Measurements from ENCODE around the gene AK1. TPM values are rescaled to one million over a fixed set of nuclear protein-coding genes. Genes with fewer than 3 reads are reported as not detected.
A peak's percentile ranks its signal among the peaks of the same experiment; 100 is the strongest.

The AK1 gene
- total and polyA plus RNA-seq, 2 of the 8 experiments (the other 6 are each of a cell fraction or from before 2014, with no cell fraction given), result 37.9 to 39.2 TPM

DNA sequence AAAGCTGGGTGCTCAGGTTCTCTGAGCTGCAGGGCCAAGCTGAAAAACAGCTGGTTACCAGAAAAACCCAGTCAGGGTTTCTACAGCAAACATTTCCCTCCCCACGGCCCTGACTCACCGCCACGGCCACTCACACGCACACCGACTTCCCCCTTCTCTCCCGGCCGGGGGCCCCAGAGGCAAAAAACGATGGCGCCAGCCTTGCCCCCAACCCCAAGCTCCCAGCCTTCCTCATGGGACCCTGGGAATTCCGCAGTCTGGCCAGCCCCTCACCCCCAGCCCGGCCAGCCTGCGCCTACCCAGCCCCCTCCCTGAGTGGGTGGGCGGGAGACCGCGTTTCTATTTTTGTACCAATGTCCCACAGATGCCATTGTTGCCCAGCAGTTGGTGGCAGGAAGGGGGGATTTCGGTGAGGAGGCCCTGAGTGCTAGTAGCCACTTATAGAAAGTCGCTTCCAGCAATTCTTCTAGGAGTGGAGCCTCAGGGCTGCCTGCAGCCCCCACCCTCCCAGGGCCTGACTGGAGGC, 41.4 kb downstream of the AK1 start:
- ChIA-PET CTCF (ENCODE audit: partially characterized antibody) (interaction anchor here (0.6 to 7.9 kb wide), 9 partner anchors 9 to 86 kb away, joined by 3 to 51 read pairs (median 4); no protein-coding TSS in a partner anchor), POLR2A (ENCODE audit: partially characterized antibody) (interaction anchor here (0.9 to 1.0 kb wide), 3 partner anchors 9 to 11 kb away, joined by 3 read pairs; no protein-coding TSS in a partner anchor)
- Histone ChIP-seq H2BK15ac (ENCODE audit: low read length) (no peak overlapping the region), H3K4ac (replicated peaks; ENCODE audit: insufficient read length, low read depth, low read length) (no peak overlapping the region), H4K91ac (replicated peaks; ENCODE audit: insufficient read length, low read length) (no peak overlapping the region), H2BK20ac (ENCODE audit: low read length) (no peak overlapping the region), H3K27ac (ENCODE audit: low read depth, low read length) (no peak overlapping the region), H3K56ac (replicated peaks; ENCODE audit: insufficient read length, low read depth, low read length) (no peak overlapping the region), H3K23ac (ENCODE audit: insufficient read length) (no peak overlapping the region), H2BK5ac (ENCODE audit: low read depth, low read length) (no peak overlapping the region; the same call in 1 of the 2 replicates), H3K79me1 (ENCODE audit: low read depth, low read length) (no peaks in the 10 kb centered on the region), H3K79me2 (ENCODE audit: control insufficient read depth in 1 of 2, insufficient read depth in 2 of 2, low read length in 2 of 2) (no peaks in the 10 kb centered on the region), H3K9me3 (ENCODE audit: insufficient read depth in 2 of 2, low read depth in 1 of 2, low read length in 1 of 2) (no peaks in the 10 kb centered on the region), H4K8ac (ENCODE audit: extremely low read depth, insufficient read depth, low read length) (peak overlapping the region; percentile 11), H3K27me3 (replicated peaks in 1 of 4; ENCODE audit: control insufficient read depth in 3 of 4, extremely low read depth in 1 of 4, insufficient read depth in 3 of 4, low read length in 3 of 4) (no peaks in the 10 kb centered on the region), H2AK5ac (ENCODE audit: low read depth, low read length) (no peak overlapping the region), H3K4me2 (ENCODE audit: insufficient read depth in 1 of 2, low read depth in 2 of 2, low read length in 2 of 2) (no peak overlapping the region), H3K9ac (replicated peaks in 1 of 4; ENCODE audit: extremely low read depth in 1 of 4, low read depth in 3 of 4, low read length in 3 of 4) (no peak overlapping the region), H4K20me1 (replicated peaks in 1 of 2; ENCODE audit: control insufficient read depth in 1 of 2, insufficient read depth in 2 of 2, low read length in 2 of 2) (no peaks in the 10 kb centered on the region), H2BK120ac (replicated peaks; ENCODE audit: low read depth, low read length) (no peak overlapping the region), H3K4me3 (ENCODE audit: extremely low read depth in 1 of 4, insufficient read depth in 2 of 4, low read depth in 3 of 4, low read length in 4 of 4) (no peak overlapping the region), H3K4me1 (replicated peaks in 1 of 4; ENCODE audit: control insufficient read depth in 3 of 4, insufficient read depth in 4 of 4, low read length in 3 of 4) (peaks cover 0 to 4% (median 0%) of the 10 kb centered on the region in 4 experiments; a peak in 2 of 7 replicates), H3K23me2 (ENCODE audit: low read depth, low read length) (no peaks in the 10 kb centered on the region), H4K5ac (ENCODE audit: insufficient read length, low read depth, low read length) (no peak overlapping the region), H2BK12ac (ENCODE audit: low read depth, low read length) (no peak overlapping the region), H3K18ac (ENCODE audit: extremely low read depth, low read length) (no peak overlapping the region; the same call in 1 of the 2 replicates), H2AFZ (ENCODE audit: low read length) (peak overlapping the region; percentile 50; the same call in 1 of the 2 replicates), H3K36me3 (ENCODE audit: control insufficient read depth in 2 of 4, insufficient read depth in 4 of 4, low read length in 3 of 4) (no peaks in the 10 kb centered on the region), H3K14ac (ENCODE audit: insufficient read length) (no peak overlapping the region)
- DNase-seq (ENCODE audit: low read depth in 1 of 2, low spot score in 2 of 2) (no peak), FAIRE-seq (no peak)
- WGBS, 2 experiments (ENCODE audit: extremely low coverage in 1 of 2, insufficient coverage in 1 of 2, insufficient read length in 1 of 2, insufficient replicate concordance in 2 of 2, low coverage in 1 of 2, low lambda C conversion rate in 2 of 2, missing lambda C conversion rate in 1 of 2), result 93% methylated on average over 9 of the region's 17 CpGs; no CpG with 5 or more reads in 1 of the 2 experiments
- TF ChIP-seq, protein P1, sequence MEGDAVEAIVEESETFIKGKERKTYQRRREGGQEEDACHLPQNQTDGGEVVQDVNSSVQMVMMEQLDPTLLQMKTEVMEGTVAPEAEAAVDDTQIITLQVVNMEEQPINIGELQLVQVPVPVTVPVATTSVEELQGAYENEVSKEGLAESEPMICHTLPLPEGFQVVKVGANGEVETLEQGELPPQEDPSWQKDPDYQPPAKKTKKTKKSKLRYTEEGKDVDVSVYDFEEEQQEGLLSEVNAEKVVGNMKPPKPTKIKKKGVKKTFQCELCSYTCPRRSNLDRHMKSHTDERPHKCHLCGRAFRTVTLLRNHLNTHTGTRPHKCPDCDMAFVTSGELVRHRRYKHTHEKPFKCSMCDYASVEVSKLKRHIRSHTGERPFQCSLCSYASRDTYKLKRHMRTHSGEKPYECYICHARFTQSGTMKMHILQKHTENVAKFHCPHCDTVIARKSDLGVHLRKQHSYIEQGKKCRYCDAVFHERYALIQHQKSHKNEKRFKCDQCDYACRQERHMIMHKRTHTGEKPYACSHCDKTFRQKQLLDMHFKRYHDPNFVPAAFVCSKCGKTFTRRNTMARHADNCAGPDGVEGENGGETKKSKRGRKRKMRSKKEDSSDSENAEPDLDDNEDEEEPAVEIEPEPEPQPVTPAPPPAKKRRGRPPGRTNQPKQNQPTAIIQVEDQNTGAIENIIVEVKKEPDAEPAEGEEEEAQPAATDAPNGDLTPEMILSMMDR (IDR thresholded peaks at IDR 0.05; ENCODE audit: control extremely low read depth in 1 of 3, insufficient read depth in 1 of 3, low read depth in 1 of 3, low read length in 3 of 3), result no peak
- no peak for TF ChIP-seq KDM1A (IDR thresholded peaks at IDR 0.05; ENCODE audit: borderline replicate concordance, low read length)
- no peak for TF ChIP-seq RNF2 (IDR thresholded peaks at IDR 0.05; ENCODE audit: borderline replicate concordance, low read depth, low read length, missing control alignments, poor library complexity, severe bottlenecking)
- TF ChIP-seq CHD2 (IDR thresholded peaks at IDR 0.05; ENCODE audit: low read length), result no peak
- no peak for TF ChIP-seq SIRT6 (IDR thresholded peaks at IDR 0.05; ENCODE audit: low read length)

Data from H1 (cell line).